ENCODE results near the gene PTPRG.
A peak's percentile ranks its signal among the peaks of the same experiment; 100 is the strongest.

The PTPRG gene

GRCh38 chr3:61724183-61724582 is 162.8 kb downstream of the PTPRG start:
- Histone ChIP-seq H3K79me2 (ENCODE audit: control insufficient read depth, insufficient read depth, low read length, poor library complexity) (no peaks in the 10 kb centered on the region), H3K36me3 (ENCODE audit: control insufficient read depth in 1 of 2, insufficient read depth in 2 of 2, low read length in 2 of 2) (no peaks in the 10 kb centered on the region), H3K27me3 (ENCODE audit: insufficient read depth, low read length) (no peaks in the 10 kb centered on the region), H2BK120ac (ENCODE audit: insufficient read depth, low read length, poor library complexity) (no peak overlapping the region), H3K18ac (ENCODE audit: low read length) (no peak overlapping the region), H3K4me3 (ENCODE audit: low read depth, low read length) (no peak overlapping the region), H4K91ac (ENCODE audit: low read depth, low read length) (no peak overlapping the region), H2BK12ac (ENCODE audit: low read length) (no peak overlapping the region), H4K12ac (ENCODE audit: low read depth, low read length) (no peak overlapping the region), H2AK5ac (ENCODE audit: low read length) (no peak overlapping the region), H2BK5ac (ENCODE audit: low read depth, low read length, poor library complexity) (no peak overlapping the region), H3K4me2 (ENCODE audit: low read length) (no peak overlapping the region), H3K79me1 (ENCODE audit: low read length) (no peaks in the 10 kb centered on the region), H3K4me1 (ENCODE audit: control insufficient read depth in 1 of 2, insufficient read depth in 2 of 2, low read length in 2 of 2) (no peaks in the 10 kb centered on the region), H3K9me3 (ENCODE audit: insufficient read depth, low read depth, low read length) (no peaks in the 10 kb centered on the region), H3K23ac (ENCODE audit: low read length) (no peak overlapping the region), H3K9ac (ENCODE audit: low read length) (no peak overlapping the region), H3K14ac (ENCODE audit: low read length) (no peak overlapping the region), H4K8ac (ENCODE audit: low read depth, low read length) (no peak overlapping the region), H3K4ac (ENCODE audit: low read depth, low read length) (no peak overlapping the region), H3K27ac (ENCODE audit: low read depth, low read length) (no peak overlapping the region), H2AFZ (ENCODE audit: insufficient read depth, low read length, poor library complexity) (no peak overlapping the region)
- no peak for DNase-seq
- WGBS (ENCODE audit: extremely low coverage, insufficient coverage, insufficient read length) = no CpG with 5 or more reads among the region's 2 CpGs

GRCh38 chr3:61724801-61725200 is 163.4 kb downstream of the PTPRG start:
- no peak for DNase-seq
- Histone ChIP-seq H3K23ac (ENCODE audit: low read length) (no peak overlapping the region), H3K4me3 (ENCODE audit: low read depth, low read length) (no peak overlapping the region), H3K27ac (ENCODE audit: low read depth, low read length) (no peak overlapping the region), H2AK5ac (ENCODE audit: low read length) (no peak overlapping the region), H2AFZ (ENCODE audit: insufficient read depth, low read length, poor library complexity) (no peak overlapping the region), H4K91ac (ENCODE audit: low read depth, low read length) (no peak overlapping the region), H3K4me2 (ENCODE audit: low read length) (no peak overlapping the region), H2BK120ac (ENCODE audit: insufficient read depth, low read length, poor library complexity) (no peak overlapping the region), H4K12ac (ENCODE audit: low read depth, low read length) (no peak overlapping the region), H3K14ac (ENCODE audit: low read length) (no peak overlapping the region), H3K4me1 (ENCODE audit: control insufficient read depth in 1 of 2, insufficient read depth in 2 of 2, low read length in 2 of 2) (no peaks in the 10 kb centered on the region), H3K4ac (ENCODE audit: low read depth, low read length) (no peak overlapping the region), H4K8ac (ENCODE audit: low read depth, low read length) (no peak overlapping the region), H2BK5ac (ENCODE audit: low read depth, low read length, poor library complexity) (no peak overlapping the region), H3K18ac (ENCODE audit: low read length) (no peak overlapping the region), H3K9ac (ENCODE audit: low read length) (no peak overlapping the region), H3K9me3 (ENCODE audit: insufficient read depth, low read depth, low read length) (no peaks in the 10 kb centered on the region), H3K79me2 (ENCODE audit: control insufficient read depth, insufficient read depth, low read length, poor library complexity) (no peaks in the 10 kb centered on the region), H3K79me1 (ENCODE audit: low read length) (no peaks in the 10 kb centered on the region), H3K36me3 (ENCODE audit: control insufficient read depth in 1 of 2, insufficient read depth in 2 of 2, low read length in 2 of 2) (no peaks in the 10 kb centered on the region), H3K27me3 (ENCODE audit: insufficient read depth, low read length) (no peaks in the 10 kb centered on the region), H2BK12ac (ENCODE audit: low read length) (no peak overlapping the region)
- WGBS (ENCODE audit: extremely low coverage, insufficient coverage, insufficient read length) = no CpG with 5 or more reads among the region's 6 CpGs

- peak in 1 of 2 donors; percentile 7 for DNase-seq
- Histone ChIP-seq H3K14ac (ENCODE audit: low read length) (no peak overlapping the region), H3K4me1 (ENCODE audit: control insufficient read depth in 1 of 2, insufficient read depth in 2 of 2, low read length in 2 of 2) (no peaks in the 10 kb centered on the region), H4K91ac (ENCODE audit: low read depth, low read length) (no peak overlapping the region), H3K9ac (ENCODE audit: low read length) (no peak overlapping the region), H3K4me2 (ENCODE audit: low read length) (no peak overlapping the region), H4K8ac (ENCODE audit: low read depth, low read length) (no peak overlapping the region), H3K79me2 (ENCODE audit: control insufficient read depth, insufficient read depth, low read length, poor library complexity) (no peaks in the 10 kb centered on the region), H3K36me3 (ENCODE audit: control insufficient read depth in 1 of 2, insufficient read depth in 2 of 2, low read length in 2 of 2) (no peaks in the 10 kb centered on the region), H3K79me1 (ENCODE audit: low read length) (no peaks in the 10 kb centered on the region), H3K27ac (ENCODE audit: low read depth, low read length) (no peak overlapping the region), H2BK120ac (ENCODE audit: insufficient read depth, low read length, poor library complexity) (no peak overlapping the region), H3K27me3 (ENCODE audit: insufficient read depth, low read length) (no peaks in the 10 kb centered on the region), H3K23ac (ENCODE audit: low read length) (no peak overlapping the region), H2AFZ (ENCODE audit: insufficient read depth, low read length, poor library complexity) (no peak overlapping the region), H3K18ac (ENCODE audit: low read length) (no peak overlapping the region), H2BK5ac (ENCODE audit: low read depth, low read length, poor library complexity) (no peak overlapping the region), H3K4me3 (ENCODE audit: low read depth, low read length) (no peak overlapping the region), H3K4ac (ENCODE audit: low read depth, low read length) (no peak overlapping the region), H4K12ac (ENCODE audit: low read depth, low read length) (no peak overlapping the region), H2AK5ac (ENCODE audit: low read length) (no peak overlapping the region), H3K9me3 (ENCODE audit: insufficient read depth, low read depth, low read length) (no peaks in the 10 kb centered on the region), H2BK12ac (ENCODE audit: low read length) (no peak overlapping the region)
- no CpG with 5 or more reads among the region's 5 CpGs for WGBS (ENCODE audit: extremely low coverage, insufficient coverage, insufficient read length)
These were observed 164.5 kb downstream of the PTPRG start for GRCh38 chr3:61725851-61726333.

DNA sequence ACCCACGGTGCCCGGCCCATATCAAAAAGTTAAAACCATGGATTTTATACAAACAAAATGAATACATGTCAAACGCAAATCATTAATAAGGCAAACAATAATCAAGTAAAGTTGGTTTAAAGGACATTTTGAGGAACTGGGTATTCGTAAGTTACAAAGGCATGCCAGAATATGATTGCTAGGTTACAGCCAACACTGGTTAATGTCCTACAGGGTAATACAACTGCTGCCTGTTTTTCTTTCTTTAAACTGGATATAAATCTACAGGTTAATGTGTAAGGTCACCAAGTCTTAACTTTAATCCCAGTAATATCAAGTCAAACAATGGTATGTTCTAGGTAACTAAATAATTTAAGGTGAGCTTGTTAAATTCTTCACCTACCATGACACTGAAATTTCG is 166.1 kb downstream of the PTPRG start:
- Histone ChIP-seq H3K79me1 (ENCODE audit: low read length) (no peaks in the 10 kb centered on the region), H3K23ac (ENCODE audit: low read length) (no peak overlapping the region)
- DNase-seq = no peak

More for the DNA sequence above, 166.1 kb downstream of the PTPRG start:
- H4K8ac ChIP-seq (ENCODE audit: low read depth, low read length) = no peak overlapping the region
- H3K9ac ChIP-seq (ENCODE audit: low read length) = no peak overlapping the region
- no peak overlapping the region for H2BK12ac ChIP-seq (ENCODE audit: low read length)
- no peaks in the 10 kb centered on the region for H3K9me3 ChIP-seq (ENCODE audit: insufficient read depth, low read depth, low read length)
- no peak overlapping the region for H4K91ac ChIP-seq (ENCODE audit: low read depth, low read length)
- no peak overlapping the region for H3K27ac ChIP-seq (ENCODE audit: low read depth, low read length)
- no peak overlapping the region for H2BK120ac ChIP-seq (ENCODE audit: insufficient read depth, low read length, poor library complexity)
- no peak overlapping the region for H4K12ac ChIP-seq (ENCODE audit: low read depth, low read length)
- no peak overlapping the region for H3K4me2 ChIP-seq (ENCODE audit: low read length)
- no peak overlapping the region for H2BK5ac ChIP-seq (ENCODE audit: low read depth, low read length, poor library complexity)
- H3K27me3 ChIP-seq (ENCODE audit: insufficient read depth, low read length) = no peaks in the 10 kb centered on the region
- H3K79me2 ChIP-seq (ENCODE audit: control insufficient read depth, insufficient read depth, low read length, poor library complexity) = no peaks in the 10 kb centered on the region
- H2AFZ ChIP-seq (ENCODE audit: insufficient read depth, low read length, poor library complexity) = no peak overlapping the region
- no peaks in the 10 kb centered on the region for H3K36me3 ChIP-seq (ENCODE audit: control insufficient read depth in 1 of 2, insufficient read depth in 2 of 2, low read length in 2 of 2)
- no peaks in the 10 kb centered on the region for H3K4me1 ChIP-seq (ENCODE audit: control insufficient read depth in 1 of 2, insufficient read depth in 2 of 2, low read length in 2 of 2)
- no peak overlapping the region for H3K4ac ChIP-seq (ENCODE audit: low read depth, low read length)
- H3K4me3 ChIP-seq (ENCODE audit: low read depth, low read length) = no peak overlapping the region
- no peak overlapping the region for H3K18ac ChIP-seq (ENCODE audit: low read length)
- no peak overlapping the region for H3K14ac ChIP-seq (ENCODE audit: low read length)
- H2AK5ac ChIP-seq (ENCODE audit: low read length) = no peak overlapping the region
- WGBS (ENCODE audit: extremely low coverage, insufficient coverage, insufficient read length) = no CpG with 5 or more reads among the region's 5 CpGs
